HG03280 (cell line): ENCODE results near the gene PTF1A.
A peak's percentile ranks its signal among the peaks of the same experiment; 100 is the strongest.

ENCODE experiments used
- ATAC-seq: cut with Tn5 transposase; IDR thresholded peaks from one replicate; pipeline ENCODE4 v1.9.1; 2021; ENCODE audit warnings: mild to moderate bottlenecking, moderate library complexity; ENCODE audit not compliant: unreplicated experiment

PTF1A gene

DNA sequence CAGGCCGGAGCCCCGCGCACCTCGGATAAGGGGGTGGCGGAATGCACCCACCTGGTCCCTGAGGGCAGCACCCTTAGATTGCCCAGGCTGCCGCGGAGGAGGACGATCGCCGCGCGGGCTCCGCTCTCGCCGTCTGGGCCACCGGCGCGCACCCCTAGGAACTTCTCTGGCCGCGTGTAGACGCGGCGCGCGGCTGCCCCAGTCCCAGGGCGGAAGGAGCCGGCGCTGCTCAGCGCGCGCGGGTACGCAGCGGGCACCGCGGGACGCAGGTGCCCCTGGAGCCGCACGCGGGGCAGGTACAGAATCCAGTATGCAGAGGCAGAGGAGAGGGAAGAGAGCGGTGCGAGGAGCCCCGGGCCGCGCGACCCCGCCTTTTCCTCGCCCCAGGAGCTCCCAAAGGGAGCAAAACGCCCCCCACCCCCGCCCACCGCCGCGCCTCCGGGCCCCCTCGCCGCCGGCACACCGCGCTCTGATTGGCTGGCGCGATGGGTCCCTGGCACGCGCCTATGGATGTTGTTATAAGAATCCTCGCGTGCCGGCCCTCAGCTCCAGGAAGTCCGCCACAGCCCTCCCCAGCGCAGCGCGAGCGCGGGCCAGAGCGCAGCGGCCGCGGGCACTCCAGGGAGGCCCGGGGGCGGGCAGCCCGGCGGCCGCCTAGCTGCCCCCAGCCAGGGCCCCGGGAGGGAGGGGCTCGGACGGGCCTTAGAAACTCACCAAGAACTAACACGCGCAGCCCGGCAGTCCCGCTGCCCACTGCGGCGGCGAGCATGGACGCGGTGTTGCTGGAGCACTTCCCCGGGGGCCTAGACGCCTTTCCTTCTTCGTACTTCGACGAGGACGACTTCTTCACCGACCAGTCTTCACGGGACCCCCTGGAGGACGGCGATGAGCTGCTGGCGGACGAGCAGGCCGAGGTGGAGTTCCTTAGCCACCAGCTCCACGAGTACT, at the start of gene PTF1A:
PTF1A (plus strand) TSS at position 549 of the 948 bp plus-strand sequence; CDS start at position 768, 219 bp downstream.
- no peak for ATAC-seq

DNA sequence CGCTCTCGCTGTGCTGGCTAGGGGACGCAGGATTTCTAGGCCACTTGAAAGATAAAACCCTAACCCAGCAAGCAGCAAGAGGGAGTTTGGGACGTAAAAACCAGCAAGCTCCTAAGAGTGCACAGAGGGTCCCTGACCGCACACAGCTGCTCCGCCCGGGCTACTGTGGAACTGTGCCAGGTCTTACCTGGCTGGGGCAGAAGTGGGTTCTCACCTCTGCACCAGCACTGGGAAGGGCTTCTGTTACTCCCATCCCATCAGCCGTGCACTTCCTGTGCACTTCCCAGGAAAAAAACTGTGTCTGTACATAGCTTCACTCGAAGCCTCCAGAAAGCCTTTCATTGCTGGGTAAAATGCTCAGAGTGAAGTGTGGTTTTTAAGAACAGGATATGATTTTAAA, 45.9 kb upstream of the PTF1A start:
- ATAC-seq, result no peak

- no peak for ATAC-seq
These were observed 45.1 kb upstream of the PTF1A start for GRCh38 chr10:23147035-23147434.

DNA sequence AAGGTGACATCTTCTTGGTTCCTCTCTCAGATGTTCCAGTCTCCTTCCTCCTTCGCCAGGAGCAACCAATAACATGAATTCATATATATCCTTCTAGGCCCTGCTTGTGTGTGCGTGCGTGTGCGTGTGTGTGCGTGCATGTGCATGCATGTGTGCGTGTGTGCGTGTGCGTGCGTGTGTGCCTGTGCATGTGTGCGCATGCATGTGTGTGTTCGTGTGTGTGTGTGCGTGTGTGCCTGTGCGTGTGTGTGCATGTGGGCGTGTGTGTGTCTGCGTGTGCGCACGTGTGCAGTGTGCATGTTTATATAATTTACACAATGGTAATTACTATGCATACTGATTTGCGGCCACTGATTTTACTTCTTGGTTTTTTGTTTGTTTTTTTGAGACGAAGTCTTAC, 43.9 kb upstream of the PTF1A start:
- ATAC-seq, result no peak

DNA sequence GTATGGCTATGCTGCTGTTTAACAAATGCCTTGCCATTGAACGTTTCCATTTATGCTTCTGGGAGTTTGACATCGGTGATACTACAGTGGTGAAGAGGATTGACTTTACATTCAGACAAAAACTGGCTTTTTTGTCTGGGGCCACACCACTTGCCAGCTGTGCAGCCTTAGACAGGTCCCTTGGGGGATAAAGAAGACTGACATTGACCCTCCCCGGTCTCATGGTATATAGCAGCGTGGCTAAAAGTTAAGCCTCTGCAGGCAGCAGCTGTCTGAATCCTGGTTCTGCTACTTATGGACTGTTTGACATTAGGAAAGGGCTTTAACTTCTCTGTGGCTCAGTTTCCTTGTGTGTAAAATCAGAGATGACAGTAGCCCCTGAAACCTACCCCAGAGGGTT, 42.0 kb upstream of the PTF1A start:
- ATAC-seq, result no peak

- ATAC-seq, result no peak
These were observed 41.5 kb upstream of the PTF1A start for GRCh38 chr10:23150610-23151009.

DNA sequence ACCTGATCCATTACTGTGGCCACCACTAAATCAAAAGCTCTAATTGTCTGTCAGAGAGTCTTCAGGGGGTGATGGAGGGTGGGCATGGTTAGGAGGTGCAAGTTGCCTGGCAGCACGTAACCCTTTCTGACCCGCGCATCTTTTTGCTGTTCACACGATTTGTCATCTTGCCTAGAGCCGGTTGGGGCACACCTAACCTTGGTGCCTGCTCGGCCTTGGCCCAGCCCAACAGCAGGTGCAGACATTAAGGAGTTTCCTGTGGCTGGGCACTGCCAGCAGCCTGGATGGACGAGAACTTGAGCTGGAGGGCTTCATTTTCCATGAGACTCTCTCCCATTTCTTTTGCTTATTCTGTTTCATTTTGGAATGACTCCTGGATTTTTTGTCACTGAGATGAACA, 41.0 kb upstream of the PTF1A start:
- ATAC-seq, result no peak

DNA sequence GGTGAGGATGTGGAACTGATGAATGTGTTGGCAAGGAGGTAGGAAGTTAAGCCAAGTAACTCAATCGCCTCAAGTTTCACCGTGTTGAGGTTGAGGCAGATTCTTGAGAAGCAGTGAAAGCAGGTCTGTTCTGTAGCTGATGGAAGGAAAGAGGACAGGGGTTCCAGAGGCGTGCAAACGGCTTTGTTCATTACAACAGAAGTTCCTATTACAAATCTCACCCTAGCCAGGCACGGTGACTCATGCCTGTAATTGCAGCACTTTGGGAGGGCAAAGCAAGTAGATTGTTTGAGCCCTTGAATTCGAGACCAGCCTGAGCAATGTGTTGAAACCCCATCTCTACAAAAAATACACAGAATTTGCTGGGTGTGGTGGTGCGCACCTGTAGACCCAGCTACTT, 36.9 kb upstream of the PTF1A start:
- no peak for ATAC-seq

- no peak for ATAC-seq
These were observed 35.5 kb upstream of the PTF1A start for GRCh38 chr10:23156447-23157150.

DNA sequence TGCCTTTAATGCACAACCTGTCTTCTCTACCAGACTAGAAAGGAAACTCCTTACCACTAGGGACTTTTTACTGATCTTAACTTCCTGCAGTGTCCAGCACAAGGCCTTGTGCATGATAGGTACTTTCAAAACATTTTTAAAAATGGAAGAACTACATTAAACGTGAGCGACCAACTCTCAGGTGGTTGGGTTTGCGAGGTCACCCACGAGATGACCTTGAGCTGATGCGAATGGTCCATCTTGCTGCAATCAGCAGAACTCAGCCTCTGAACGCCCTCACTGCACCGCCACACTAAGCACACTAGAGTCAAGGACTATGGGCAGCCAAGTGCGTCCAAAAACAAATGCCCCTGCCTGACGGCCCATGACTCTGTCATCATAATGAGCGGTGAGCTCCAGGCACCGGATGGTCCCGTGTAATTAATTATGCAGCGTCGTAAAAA, 34.9 kb upstream of the PTF1A start:
- ATAC-seq, result peak; percentile 52

DNA sequence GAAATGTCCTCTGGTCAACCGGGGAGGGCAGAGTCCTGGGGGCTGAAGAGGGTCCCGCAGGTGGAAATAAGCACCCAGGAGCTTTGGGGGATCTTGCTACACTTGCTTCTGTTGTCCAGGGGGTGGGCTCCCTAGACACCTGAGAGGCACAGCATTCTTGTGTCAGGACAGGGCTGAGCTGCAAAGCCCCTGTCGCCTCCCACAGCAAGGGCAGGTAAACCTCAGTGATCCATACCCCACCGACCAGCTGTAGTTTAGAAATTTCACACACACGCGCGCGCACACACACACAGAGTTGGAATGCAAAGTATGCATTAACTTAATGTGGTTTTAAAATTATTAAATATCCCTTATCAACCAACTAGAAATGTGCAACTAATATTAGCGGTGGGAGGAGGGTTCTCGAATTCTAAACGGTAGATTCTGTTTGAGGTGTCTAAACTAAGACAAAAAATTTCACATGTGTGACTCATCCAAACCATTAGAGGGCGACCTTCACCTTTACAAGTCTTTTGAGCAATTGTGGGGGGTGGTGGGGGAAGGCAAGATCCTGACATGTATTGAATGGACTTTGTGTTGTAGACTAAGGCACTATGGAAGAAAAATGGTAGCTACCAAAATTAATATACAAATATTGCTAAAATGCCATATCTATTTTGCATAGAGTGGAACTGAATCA, 34.3 kb upstream of the PTF1A start:
- ATAC-seq, result peak; percentile 54

GRCh38 chr10:23158370-23158769, 33.7 kb upstream of the PTF1A start:
- no peak for ATAC-seq

GRCh38 chr10:23171232-23171876, 20.8 kb upstream of the PTF1A start:
- ATAC-seq, result no peak

DNA sequence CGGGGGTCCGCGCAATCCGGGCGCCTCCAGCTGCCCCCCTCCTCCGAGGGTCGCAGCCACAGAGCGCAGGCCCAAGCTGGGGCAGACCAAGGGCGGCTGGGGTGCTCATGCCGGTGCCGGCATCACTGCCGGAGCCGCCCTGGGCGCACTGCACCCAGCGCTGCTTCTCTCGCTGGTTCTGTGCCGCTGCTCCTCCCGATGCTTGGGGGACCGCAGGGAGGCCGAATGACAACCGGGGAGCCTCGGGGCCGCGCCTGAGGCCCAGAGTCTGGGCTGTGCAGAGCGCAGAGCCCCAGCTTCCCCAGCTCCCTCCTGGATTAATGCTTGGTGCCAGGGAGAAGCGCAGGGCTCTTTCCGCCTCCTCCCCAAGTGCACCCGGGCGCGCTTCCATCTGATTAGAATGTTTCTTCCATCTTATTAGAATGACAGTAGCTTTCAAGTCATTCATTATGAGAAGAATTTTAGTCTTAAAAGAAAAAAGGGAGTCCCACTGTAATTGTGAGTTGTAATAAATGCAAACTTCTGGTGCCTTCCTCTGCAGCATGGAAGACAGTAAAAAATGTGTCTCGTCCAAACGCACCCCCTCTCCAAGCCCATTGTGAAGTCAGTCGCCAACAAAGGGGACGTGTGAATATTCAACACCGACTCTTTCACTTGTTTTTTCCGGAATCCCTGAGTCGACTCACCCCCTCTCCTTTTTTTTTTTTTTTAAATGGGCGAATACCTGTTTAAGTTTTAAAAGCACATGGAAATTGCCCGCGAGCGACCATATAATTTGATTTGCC, 19.5 kb upstream of the PTF1A start:
- ATAC-seq, result no peak

DNA sequence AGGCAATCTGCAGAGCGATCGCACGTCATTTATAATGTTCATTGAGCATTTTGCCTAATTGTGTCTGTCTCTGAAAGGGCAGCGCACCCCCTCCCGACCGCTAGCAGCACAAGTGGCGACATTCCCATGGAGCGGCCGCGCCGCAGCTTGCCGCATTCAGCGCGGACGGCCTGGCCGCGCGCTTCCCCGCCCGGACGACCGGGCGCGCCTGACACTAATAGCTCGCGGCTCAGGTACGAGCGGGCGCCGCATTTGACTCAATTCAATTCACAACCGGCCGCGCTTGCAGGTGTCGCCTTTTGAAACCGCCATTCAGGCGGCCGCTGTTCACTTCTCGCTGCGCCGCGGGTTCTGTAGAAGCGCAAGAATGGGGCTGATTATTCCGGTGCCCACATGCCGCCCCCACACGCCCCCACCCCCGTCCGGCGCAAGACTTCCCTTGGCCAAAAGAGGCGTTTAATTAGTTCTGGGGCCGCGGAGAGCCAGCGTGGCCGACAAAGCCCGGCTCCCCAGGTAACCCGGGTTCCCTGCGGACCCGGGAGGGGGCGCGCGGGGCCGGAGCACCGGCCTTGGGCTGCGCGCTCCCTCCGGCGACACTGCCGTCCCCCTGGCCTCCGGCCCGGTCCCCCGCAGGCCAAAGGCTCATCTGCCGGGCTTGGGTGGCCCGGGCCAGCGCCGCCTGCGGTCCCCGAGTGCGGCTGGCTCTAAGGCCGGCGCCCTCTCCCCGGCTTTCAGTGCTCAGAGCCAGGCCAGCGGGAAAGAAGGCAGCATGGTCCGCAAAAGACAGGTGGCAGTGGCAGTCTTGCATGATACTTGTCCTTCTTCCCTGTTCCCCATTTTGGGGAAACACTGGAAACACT, 18.7 kb upstream of the PTF1A start:
- no peak for ATAC-seq

DNA sequence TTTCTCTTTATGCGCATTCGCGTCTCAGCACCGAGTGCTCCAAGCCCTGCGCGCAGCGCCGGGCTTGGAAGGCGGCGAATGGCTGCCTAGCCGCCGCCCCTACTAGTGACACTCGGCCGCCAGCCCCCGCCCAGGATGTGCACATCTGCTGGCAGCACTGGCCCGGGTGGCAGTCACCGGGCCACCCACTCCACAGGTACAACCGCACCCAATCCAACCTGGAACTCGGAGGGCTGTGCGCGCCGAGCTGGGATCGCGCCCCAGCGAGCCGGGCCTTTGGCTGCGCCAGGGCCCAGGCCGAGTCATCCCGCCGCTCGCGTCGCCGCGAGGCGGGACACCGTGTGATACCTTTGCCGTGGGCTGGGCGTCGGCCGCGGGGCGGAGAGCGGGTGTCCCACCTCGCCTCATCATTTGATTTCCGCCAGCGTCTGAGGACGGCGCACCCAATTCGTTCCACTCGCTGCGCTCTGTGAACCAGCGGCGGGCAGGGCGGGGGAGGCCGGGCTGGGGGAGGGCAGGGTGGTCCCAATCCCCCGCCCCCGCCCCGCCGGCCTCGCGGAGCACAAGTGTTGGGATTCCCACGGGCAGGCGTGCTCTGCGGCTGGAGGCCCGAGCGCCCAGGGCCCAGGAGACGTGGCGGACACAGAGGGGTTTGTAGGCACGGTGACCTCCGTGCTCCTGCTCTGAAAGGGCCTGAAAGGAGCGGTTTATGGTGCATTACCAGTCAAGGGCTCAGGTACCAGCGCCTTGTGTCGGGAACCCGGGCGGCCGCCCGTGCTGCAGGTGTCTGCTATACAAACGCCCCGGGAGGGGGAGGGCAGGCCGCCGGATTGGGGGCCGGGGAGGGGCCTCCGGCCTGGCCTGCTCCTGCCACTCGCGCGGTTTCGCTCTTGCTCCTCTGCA, 17.8 kb upstream of the PTF1A start:
- no peak for ATAC-seq

- ATAC-seq, result no peak
These were observed 17.1 kb upstream of the PTF1A start for GRCh38 chr10:23174977-23175512.

DNA sequence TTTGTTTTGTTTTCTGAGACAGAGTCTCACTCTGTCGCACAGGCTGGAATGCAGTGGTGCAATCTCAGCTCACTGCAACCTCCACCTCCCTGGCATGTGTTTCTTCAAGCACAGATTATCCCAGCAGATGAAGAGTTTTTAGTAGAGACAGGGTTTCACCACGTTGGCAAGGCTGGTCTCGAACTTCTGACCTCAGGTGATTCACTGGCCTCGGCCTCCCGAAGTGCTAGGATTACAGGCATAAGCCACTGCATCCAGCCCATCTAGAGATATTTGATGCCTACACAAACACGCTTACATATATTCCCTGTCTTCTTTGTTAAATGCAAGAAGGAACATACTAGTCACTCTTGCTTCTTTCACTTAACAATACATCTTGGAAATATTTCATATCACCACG, 5.9 kb upstream of the PTF1A start:
- ATAC-seq, result no peak
